Neural cell (in vitro differentiated cells): Measurements from ENCODE around the gene REEP1.

Experiments used
- EZH2 ChIP-seq: fragments of 200-600, 300-800 bp; shearing (Covaris generic), sonication (generic); IDR thresholded peaks from 2 replicates; pipeline ENCODE4 v1.6.1; 2014; ENCODE audit warnings: antibody characterized with exemption, low read length, borderline replicate concordance, mild to moderate bottlenecking; ENCODE audit not compliant: insufficient read depth, poor library complexity, severe bottlenecking
- SMC3 ChIP-seq: fragments of 450-650 bp; conservative IDR thresholded peaks from 2 replicates; pipeline ENCODE4 v1.6.1; 2014; ENCODE audit warnings: antibody characterized with exemption, mild to moderate bottlenecking, moderate library complexity; ENCODE audit not compliant: poor library complexity
- TF ChIP-seq, protein P1 (sequence below): fragments of 450-650 bp; IDR thresholded peaks from 2 replicates; pipeline ENCODE4 v1.5.1; 2014; ENCODE audit warnings: antibody characterized with exemption, mild to moderate bottlenecking, moderate library complexity; ENCODE audit not compliant: poor library complexity, severe bottlenecking
- TF ChIP-seq, protein P2 (sequence below): IDR thresholded peaks from 2 replicates; pipeline ENCODE4 v1.6.1; 2012; ENCODE audit warnings: borderline replicate concordance

DNA sequence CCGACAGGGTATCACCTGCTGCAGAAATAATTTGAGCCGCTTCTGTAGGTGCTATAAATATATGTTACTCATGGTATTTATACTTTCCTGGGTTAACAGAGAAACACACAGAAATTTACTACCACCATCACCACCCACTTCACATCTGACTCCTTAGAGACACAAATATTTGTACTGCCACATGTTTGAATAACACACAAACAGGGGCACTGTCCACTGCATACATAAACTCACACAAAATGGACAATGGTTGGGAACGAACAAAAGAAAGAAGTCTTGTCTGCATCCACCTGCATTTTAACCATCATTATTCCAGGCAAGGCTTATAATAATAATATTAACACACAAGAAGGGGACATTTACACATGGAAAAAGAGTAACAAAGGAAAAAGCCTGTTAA is 166.1 kb downstream of the REEP1 start:
- TF ChIP-seq, protein P1, sequence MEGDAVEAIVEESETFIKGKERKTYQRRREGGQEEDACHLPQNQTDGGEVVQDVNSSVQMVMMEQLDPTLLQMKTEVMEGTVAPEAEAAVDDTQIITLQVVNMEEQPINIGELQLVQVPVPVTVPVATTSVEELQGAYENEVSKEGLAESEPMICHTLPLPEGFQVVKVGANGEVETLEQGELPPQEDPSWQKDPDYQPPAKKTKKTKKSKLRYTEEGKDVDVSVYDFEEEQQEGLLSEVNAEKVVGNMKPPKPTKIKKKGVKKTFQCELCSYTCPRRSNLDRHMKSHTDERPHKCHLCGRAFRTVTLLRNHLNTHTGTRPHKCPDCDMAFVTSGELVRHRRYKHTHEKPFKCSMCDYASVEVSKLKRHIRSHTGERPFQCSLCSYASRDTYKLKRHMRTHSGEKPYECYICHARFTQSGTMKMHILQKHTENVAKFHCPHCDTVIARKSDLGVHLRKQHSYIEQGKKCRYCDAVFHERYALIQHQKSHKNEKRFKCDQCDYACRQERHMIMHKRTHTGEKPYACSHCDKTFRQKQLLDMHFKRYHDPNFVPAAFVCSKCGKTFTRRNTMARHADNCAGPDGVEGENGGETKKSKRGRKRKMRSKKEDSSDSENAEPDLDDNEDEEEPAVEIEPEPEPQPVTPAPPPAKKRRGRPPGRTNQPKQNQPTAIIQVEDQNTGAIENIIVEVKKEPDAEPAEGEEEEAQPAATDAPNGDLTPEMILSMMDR: no peak
- no peak for TF ChIP-seq EZH2
- no peak for TF ChIP-seq SMC3
- TF ChIP-seq, protein P2, sequence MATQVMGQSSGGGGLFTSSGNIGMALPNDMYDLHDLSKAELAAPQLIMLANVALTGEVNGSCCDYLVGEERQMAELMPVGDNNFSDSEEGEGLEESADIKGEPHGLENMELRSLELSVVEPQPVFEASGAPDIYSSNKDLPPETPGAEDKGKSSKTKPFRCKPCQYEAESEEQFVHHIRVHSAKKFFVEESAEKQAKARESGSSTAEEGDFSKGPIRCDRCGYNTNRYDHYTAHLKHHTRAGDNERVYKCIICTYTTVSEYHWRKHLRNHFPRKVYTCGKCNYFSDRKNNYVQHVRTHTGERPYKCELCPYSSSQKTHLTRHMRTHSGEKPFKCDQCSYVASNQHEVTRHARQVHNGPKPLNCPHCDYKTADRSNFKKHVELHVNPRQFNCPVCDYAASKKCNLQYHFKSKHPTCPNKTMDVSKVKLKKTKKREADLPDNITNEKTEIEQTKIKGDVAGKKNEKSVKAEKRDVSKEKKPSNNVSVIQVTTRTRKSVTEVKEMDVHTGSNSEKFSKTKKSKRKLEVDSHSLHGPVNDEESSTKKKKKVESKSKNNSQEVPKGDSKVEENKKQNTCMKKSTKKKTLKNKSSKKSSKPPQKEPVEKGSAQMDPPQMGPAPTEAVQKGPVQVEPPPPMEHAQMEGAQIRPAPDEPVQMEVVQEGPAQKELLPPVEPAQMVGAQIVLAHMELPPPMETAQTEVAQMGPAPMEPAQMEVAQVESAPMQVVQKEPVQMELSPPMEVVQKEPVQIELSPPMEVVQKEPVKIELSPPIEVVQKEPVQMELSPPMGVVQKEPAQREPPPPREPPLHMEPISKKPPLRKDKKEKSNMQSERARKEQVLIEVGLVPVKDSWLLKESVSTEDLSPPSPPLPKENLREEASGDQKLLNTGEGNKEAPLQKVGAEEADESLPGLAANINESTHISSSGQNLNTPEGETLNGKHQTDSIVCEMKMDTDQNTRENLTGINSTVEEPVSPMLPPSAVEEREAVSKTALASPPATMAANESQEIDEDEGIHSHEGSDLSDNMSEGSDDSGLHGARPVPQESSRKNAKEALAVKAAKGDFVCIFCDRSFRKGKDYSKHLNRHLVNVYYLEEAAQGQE: no peak
